SK-N-SH (cell line): ENCODE data around the gene PSMB4. TPM values are rescaled to one million over a fixed set of nuclear protein-coding genes. Genes with fewer than 3 reads are reported as not detected.
"Not testable (repeated sequence)": the region's sequence is repeated elsewhere in the genome, so short reads cannot be mapped to it uniquely, and the experiment has no call there.

Experiments used
- CTCF ChIA-PET: fragments of 300-600, 350-600 bp; formaldehyde crosslinking; extraction: SDS; loops from one replicate; lab custom pipeline; 2021; lab: Yijun Ruan, JAX
- POLR2A ChIA-PET: fragments of 350-600 bp; sonication (Branson Sonifier 250); formaldehyde crosslinking; extraction: SDS; loops from one replicate; lab custom pipeline; 2020; ENCODE audit warnings: antibody characterized with exemption, inconsistent platforms; lab: Yijun Ruan, JAX
- DNase-seq: peaks from one replicate; pipeline ENCODE4 v3.0.0; 2012
- H2AFZ ChIP-seq: fragments of 200-600 bp; sonication (generic); 2 replicates; pipeline ENCODE4 v1.8.1; 2016; ENCODE audit warnings: antibody characterized with exemption, mild to moderate bottlenecking, low read depth
- H3F3A ChIP-seq: fragments of 200-600 bp; sonication (generic); replicated peaks from 2 replicates; pipeline ENCODE3; 2016; ENCODE audit warnings: antibody characterized with exemption, mild to moderate bottlenecking; ENCODE audit not compliant: insufficient read depth
- H3K27ac ChIP-seq, 2 experiments: fragments of 200-500 bp in 1 of 2; fragments of 200-600 bp in 1 of 2; sonication (Bioruptor generic) in 1 of 2; sonication (generic), shearing (Covaris generic) in 1 of 2; 2 replicates each; pipeline versions ENCODE4 v1.5.1 to v1.6.1; 2014 to 2016; ENCODE audit warnings: low read depth in 2 of 2, inconsistent platforms in 1 of 2, low read length in 1 of 2, mild to moderate bottlenecking in 1 of 2, mixed read lengths in 1 of 2
- H3K27me3 ChIP-seq: fragments of 200-600 bp; sonication (generic), shearing (Covaris generic); 2 replicates; pipeline ENCODE4 v1.6.1; 2016; ENCODE audit warnings: mixed run types; ENCODE audit not compliant: insufficient read depth
- H3K36me3 ChIP-seq, 2 experiments: fragments of 200-500 bp in 1 of 2; fragments of 200-600 bp in 1 of 2; sonication (Bioruptor generic) in 1 of 2; sonication (generic) in 1 of 2; replicated peaks in 1 of 2; 2 replicates each; pipeline versions ENCODE3 to v1.5.1; 2014 to 2016; ENCODE audit warnings: low read length in 1 of 2, mild to moderate bottlenecking in 1 of 2; ENCODE audit not compliant: insufficient read depth in 2 of 2, control insufficient read depth in 1 of 2
- H3K4me1 ChIP-seq, 2 experiments: fragments of 200-500 bp in 1 of 2; fragments of 200-600 bp in 1 of 2; sonication (Bioruptor generic) in 1 of 2; sonication (generic), shearing (Covaris generic) in 1 of 2; 2 replicates each; pipeline versions ENCODE4 v1.5.1 to v1.6.1; 2014 to 2016; ENCODE audit warnings: low read depth in 1 of 2, low read length in 1 of 2, mixed run types in 1 of 2; ENCODE audit not compliant: insufficient read depth in 2 of 2, control insufficient read depth in 1 of 2
- H3K4me2 ChIP-seq: fragments of 200-600 bp; sonication (generic), shearing (Covaris generic); 2 replicates; pipeline ENCODE4 v1.6.1; 2017; ENCODE audit warnings: mixed run types
- H3K4me3 ChIP-seq, 2 experiments: fragments of 200-500 bp in 1 of 2; fragments of 200-600 bp in 1 of 2; sonication (Bioruptor generic) in 1 of 2; sonication (generic), shearing (Covaris generic) in 1 of 2; 2 replicates each; pipeline versions ENCODE4 v1.5.1 to v1.8.1; 2014 to 2016; ENCODE audit warnings: low read depth in 2 of 2, inconsistent platforms in 1 of 2, low read length in 1 of 2, mild to moderate bottlenecking in 1 of 2, mixed read lengths in 1 of 2, moderate library complexity in 1 of 2
- H3K79me2 ChIP-seq: fragments of 200-600 bp; sonication (generic); 2 replicates; pipeline ENCODE4 v1.8.1; 2017; ENCODE audit warnings: mild to moderate bottlenecking; ENCODE audit not compliant: insufficient read depth
- H3K9ac ChIP-seq: fragments of 200-600 bp; sonication (generic); 2 replicates; pipeline ENCODE4 v1.6.1; 2017; ENCODE audit warnings: mixed run types
- H3K9me2 ChIP-seq: fragments of 200-600 bp; sonication (generic); 2 replicates; pipeline ENCODE4 v1.6.1; 2017; ENCODE audit warnings: mixed run types
- H3K9me3 ChIP-seq: fragments of 200-600 bp; sonication (generic); 2 replicates; pipeline ENCODE4 v1.6.1; 2017; ENCODE audit warnings: mixed run types, mild to moderate bottlenecking, moderate library complexity
- H4K20me1 ChIP-seq: fragments of 200-600 bp; sonication (generic); 2 replicates; pipeline ENCODE4 v1.6.1; 2017; ENCODE audit warnings: mild to moderate bottlenecking, mixed run types; ENCODE audit not compliant: insufficient read depth
- CHD2 ChIP-seq: fragments of 150-350 bp; IDR thresholded peaks from 2 replicates; pipeline ENCODE4 v1.6.1; 2018; ENCODE audit warnings: low read length; ENCODE audit not compliant: partially characterized antibody
- ELF1 ChIP-seq: IDR thresholded peaks from 2 replicates; pipeline ENCODE4 v1.4.0; 2012
- EP300 ChIP-seq, 2 experiments: IDR thresholded peaks; 2 replicates each; pipeline versions ENCODE4 v1.4.0 to v1.6.1; 2012; ENCODE audit warnings: borderline replicate concordance in 1 of 2, low read depth in 1 of 2, low read length in 1 of 2
- JUND ChIP-seq: IDR thresholded peaks from 2 replicates; pipeline ENCODE4 v1.4.0; 2012
- MAX ChIP-seq: IDR thresholded peaks from 2 replicates; pipeline ENCODE4 v1.4.0; 2012; ENCODE audit warnings: low read depth
- MEF2A ChIP-seq: IDR thresholded peaks from 2 replicates; pipeline ENCODE4 v1.4.0; 2012; ENCODE audit warnings: low read depth, borderline replicate concordance
- NFIC ChIP-seq: IDR thresholded peaks from 2 replicates; pipeline ENCODE4 v1.4.0; 2012; ENCODE audit warnings: borderline replicate concordance
- NRF1 ChIP-seq: IDR thresholded peaks from 2 replicates; pipeline ENCODE4 v1.6.1; 2012; ENCODE audit warnings: low read depth, mild to moderate bottlenecking, low read length
- POLR2AphosphoS5 ChIP-seq: IDR thresholded peaks from 2 replicates; pipeline ENCODE4 v1.6.1; 2012; ENCODE audit warnings: low read depth, low read length
- RAD21 ChIP-seq: IDR thresholded peaks from 2 replicates; pipeline ENCODE4 v1.6.1; 2012; ENCODE audit warnings: mild to moderate bottlenecking, low read length
- RCOR1 ChIP-seq: fragments of 150-350 bp; IDR thresholded peaks from 2 replicates; pipeline ENCODE4 v1.6.1; 2017; ENCODE audit warnings: antibody characterized with exemption, low read length
- RFX5 ChIP-seq: IDR thresholded peaks from 2 replicates; pipeline ENCODE4 v1.6.1; 2012; ENCODE audit warnings: mild to moderate bottlenecking, improper control_type of control experiment, low read length
- SIN3A ChIP-seq: IDR thresholded peaks from 2 replicates; pipeline ENCODE4 v1.6.1; 2012; ENCODE audit warnings: low read depth, mild to moderate bottlenecking, low read length, moderate library complexity, borderline replicate concordance
- SMC3 ChIP-seq: IDR thresholded peaks from 2 replicates; pipeline ENCODE4 v1.6.1; 2012; ENCODE audit warnings: low read depth, low read length, improper control_type of control experiment
- TAF1 ChIP-seq: IDR thresholded peaks from 2 replicates; pipeline ENCODE4 v1.6.1; 2012; ENCODE audit warnings: low read depth, mild to moderate bottlenecking, low read length, moderate library complexity, borderline replicate concordance
- TCF12 ChIP-seq: IDR thresholded peaks from 2 replicates; pipeline ENCODE4 v1.4.0; 2012
- USF1 ChIP-seq: IDR thresholded peaks from 2 replicates; pipeline ENCODE4 v1.4.0; 2012; ENCODE audit warnings: low read depth, borderline replicate concordance
- YY1 ChIP-seq: IDR thresholded peaks from 2 replicates; pipeline ENCODE4 v1.4.0; 2012; ENCODE audit warnings: low read depth, mild to moderate bottlenecking
- ZBTB33 ChIP-seq: IDR thresholded peaks from 2 replicates; pipeline ENCODE4 v1.4.0; 2012; ENCODE audit warnings: low read depth, borderline replicate concordance
- WGBS: methylation state at CpG from one replicate; pipeline ENCODE4 v1.1.6; 2017; ENCODE audit warnings: low lambda C conversion rate; 5-methylcytosine and 5-hydroxymethylcytosine counted together
- polyA plus RNA-seq, 3 experiments: library from polyadenylated mRNA; depleted of rRNA; stranded (reverse); fragments of >200 nt; gene quantifications; 2 replicates each; pipeline ENCODE4 v1.2.3, GENCODE V29; 2012

PSMB4 gene
- polyA plus RNA-seq, 1 of the 3 experiments (the other 2 are of a cell fraction), result 716 TPM

- Histone ChIP-seq H3K9ac (no peak overlapping the region), H3K9me3 (no peaks in the 10 kb centered on the region), H3K4me1 (no peaks in the 10 kb centered on the region), H4K20me1 (no peaks in the 10 kb centered on the region), H3K36me3 (no peaks in the 10 kb centered on the region), H3F3A (peaks cover 5% of the 10 kb centered on the region), H2AFZ (no peak overlapping the region), H3K4me3 (no peak overlapping the region), H3K27ac (no peak overlapping the region), H3K9me2 (no peaks in the 10 kb centered on the region), H3K27me3 (no peaks in the 10 kb centered on the region), H3K79me2 (no peaks in the 10 kb centered on the region), H3K4me2 (no peak overlapping the region)
- CTCF ChIA-PET, result interaction anchor here (1.2 to 1.3 kb wide), 2 partner anchors 10 to 50 kb away, joined by 3 to 5 read pairs; no protein-coding TSS in a partner anchor
- no peak for DNase-seq
- WGBS, result 71% methylated on average over 3 of the region's 3 CpGs
- POLR2A ChIA-PET, result no interaction called here
- TF ChIP-seq RFX5 (no peak), TCF12 (no peak), POLR2AphosphoS5 (no peak), EP300 (IDR thresholded peaks at IDR 0.05; ENCODE audit: borderline replicate concordance in 1 of 2, low read depth in 1 of 2, low read length in 1 of 2) (no peak), ELF1 (no peak), SMC3 (no peak), RAD21 (no peak), NFIC (no peak), NRF1 (no peak), TAF1 (no peak)
Measured at GRCh38 chr1:151391079-151391563, 8.3 kb upstream of the PSMB4 start.

GRCh38 chr1:151393583-151393982 lies 5.8 kb upstream of the PSMB4 start:
- no peaks in the 10 kb centered on the region for H3K36me3 ChIP-seq
- H3K9me3 ChIP-seq, result no peaks in the 10 kb centered on the region
- no peaks in the 10 kb centered on the region for H4K20me1 ChIP-seq
- H2AFZ ChIP-seq, result no peak overlapping the region
- no peak overlapping the region for H3K4me3 ChIP-seq
- ChIA-PET POLR2A (no interaction called here), CTCF (interaction anchor here (0.8 to 1.0 kb wide), 2 partner anchors 19 to 52 kb away, joined by 3 to 4 read pairs; no protein-coding TSS in a partner anchor)
- no peaks in the 10 kb centered on the region for H3K9me2 ChIP-seq
- no peak for TF ChIP-seq MAX
- no peak for TF ChIP-seq ZBTB33
- TF ChIP-seq JUND, result no peak
- no peak for TF ChIP-seq CHD2
- no peak for TF ChIP-seq RCOR1
- TF ChIP-seq MEF2A, result no peak
- TF ChIP-seq ELF1, result no peak
- no peak for TF ChIP-seq YY1
- TF ChIP-seq USF1, result no peak
- TF ChIP-seq SIN3A, result no peak
- no peak overlapping the region for H3K4me2 ChIP-seq
- peaks cover 5% of the 10 kb centered on the region for H3F3A ChIP-seq
- DNase-seq, result no peak
- no peaks in the 10 kb centered on the region for H3K27me3 ChIP-seq
- H3K9ac ChIP-seq, result no peak overlapping the region
- no peaks in the 10 kb centered on the region for H3K79me2 ChIP-seq
- no peak overlapping the region for H3K27ac ChIP-seq
- H3K4me1 ChIP-seq, result no peaks in the 10 kb centered on the region

GRCh38 chr1:151396265-151396664 lies 3.1 kb upstream of the PSMB4 start:
- 72% methylated on average over 4 of the region's 5 CpGs for WGBS
- not testable (repeated sequence) for H3F3A ChIP-seq, H3K9me2 ChIP-seq, H3K4me2 ChIP-seq, H3K36me3 ChIP-seq, H3K9me3 ChIP-seq, H3K27me3 ChIP-seq, DNase-seq, H4K20me1 ChIP-seq, H3K4me3 ChIP-seq, H3K27ac ChIP-seq, H2AFZ ChIP-seq, H3K9ac ChIP-seq
- ChIA-PET POLR2A (interaction anchor here (1.1 kb wide), 1 partner anchor 11 kb away, joined by 3 read pairs; no protein-coding TSS in a partner anchor), CTCF (interaction anchor here (1.1 to 1.7 kb wide), 2 partner anchors 56 to 88 kb away, joined by 3 to 18 read pairs; no protein-coding TSS in a partner anchor)
- peaks cover 8 to 10% of the 10 kb centered on the region in 2 experiments; a peak in 3 of 4 replicates for H3K4me1 ChIP-seq
- peaks cover 20% of the 10 kb centered on the region for H3K79me2 ChIP-seq
